ENCODE data around the gene KARS1.

DNA sequence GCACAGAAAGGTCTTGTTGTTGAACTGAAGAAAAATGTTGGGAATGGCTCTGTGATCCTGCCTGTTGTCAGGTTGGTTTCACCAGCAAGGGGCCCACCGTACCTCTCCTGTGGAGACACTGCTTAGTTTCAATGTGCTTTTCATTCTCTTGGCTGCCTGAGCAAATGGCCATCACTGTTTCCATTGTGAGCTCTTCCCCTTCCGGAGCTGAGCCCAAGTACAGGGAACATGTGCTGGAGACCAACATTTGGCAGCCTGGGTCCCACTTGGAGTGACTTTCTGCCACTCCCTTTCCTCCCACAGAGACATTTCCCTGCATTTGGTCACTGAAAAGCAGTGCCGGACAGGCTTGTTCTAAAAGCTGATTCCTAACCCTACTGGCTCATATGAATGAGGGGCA is 58.2 kb downstream of the KARS1 start:
- no peak for TF ChIP-seq POLR2A (IDR thresholded peaks at IDR 0.05)
- TF ChIP-seq, protein P1, sequence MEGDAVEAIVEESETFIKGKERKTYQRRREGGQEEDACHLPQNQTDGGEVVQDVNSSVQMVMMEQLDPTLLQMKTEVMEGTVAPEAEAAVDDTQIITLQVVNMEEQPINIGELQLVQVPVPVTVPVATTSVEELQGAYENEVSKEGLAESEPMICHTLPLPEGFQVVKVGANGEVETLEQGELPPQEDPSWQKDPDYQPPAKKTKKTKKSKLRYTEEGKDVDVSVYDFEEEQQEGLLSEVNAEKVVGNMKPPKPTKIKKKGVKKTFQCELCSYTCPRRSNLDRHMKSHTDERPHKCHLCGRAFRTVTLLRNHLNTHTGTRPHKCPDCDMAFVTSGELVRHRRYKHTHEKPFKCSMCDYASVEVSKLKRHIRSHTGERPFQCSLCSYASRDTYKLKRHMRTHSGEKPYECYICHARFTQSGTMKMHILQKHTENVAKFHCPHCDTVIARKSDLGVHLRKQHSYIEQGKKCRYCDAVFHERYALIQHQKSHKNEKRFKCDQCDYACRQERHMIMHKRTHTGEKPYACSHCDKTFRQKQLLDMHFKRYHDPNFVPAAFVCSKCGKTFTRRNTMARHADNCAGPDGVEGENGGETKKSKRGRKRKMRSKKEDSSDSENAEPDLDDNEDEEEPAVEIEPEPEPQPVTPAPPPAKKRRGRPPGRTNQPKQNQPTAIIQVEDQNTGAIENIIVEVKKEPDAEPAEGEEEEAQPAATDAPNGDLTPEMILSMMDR (IDR thresholded peaks at IDR 0.05) = no peak
